GM18502 (cell line): ENCODE results near the gene MT1A.
"Not testable (repeated sequence)": the region's sequence is repeated elsewhere in the genome, so short reads cannot be mapped to it uniquely, and the experiment has no call there.

ENCODE experiments used
- ATAC-seq: cut with Tn5 transposase; IDR thresholded peaks from one replicate; pipeline ENCODE4 v1.9.1; 2021; ENCODE audit warnings: mild to moderate bottlenecking; ENCODE audit not compliant: unreplicated experiment, poor library complexity

Gene MT1A

DNA sequence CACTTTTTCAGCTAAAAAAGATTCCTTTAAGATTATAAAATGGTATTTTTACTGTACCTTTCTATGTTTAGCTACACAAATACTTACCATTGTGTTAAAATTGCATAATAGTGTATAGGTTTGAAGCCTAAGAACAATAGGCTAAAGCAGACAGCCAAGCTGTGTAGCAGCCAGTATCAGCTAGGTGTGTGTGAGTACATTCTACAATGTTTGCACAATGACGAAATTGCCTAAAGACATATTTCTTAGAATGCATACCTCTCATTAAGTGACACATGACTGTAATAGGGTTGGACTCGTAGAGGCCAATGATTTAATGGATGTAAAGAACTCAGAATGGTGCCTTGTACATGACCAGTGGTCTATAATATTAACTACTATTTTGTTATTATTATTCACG lies 11.4 kb downstream of the MT1A start:
- ATAC-seq, result no peak

DNA sequence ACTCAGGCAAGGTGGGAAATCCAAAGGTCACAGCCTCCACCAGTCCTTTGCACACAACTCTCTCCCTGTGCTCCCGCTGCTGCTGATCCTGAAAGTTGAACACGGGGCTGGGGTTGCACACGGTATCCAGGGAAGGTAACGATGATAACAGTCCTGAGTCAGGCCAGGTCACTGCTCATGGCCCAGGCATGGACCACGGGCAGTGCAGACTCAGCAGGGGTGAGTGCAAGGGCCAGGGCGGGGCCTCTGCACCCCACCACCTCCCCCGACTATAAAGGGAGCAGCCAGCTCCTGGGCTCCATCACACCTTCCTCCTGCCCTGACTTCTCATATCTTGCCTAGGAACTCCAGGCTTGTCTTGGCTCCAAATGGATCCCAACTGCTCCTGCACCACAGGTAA lies 13.1 kb downstream of the MT1A start, which contains the start of gene MT1B:
Gene MT1B, plus strand, starts transcription at position 301 of the 400 bp plus-strand sequence. Its CDS starts 68 bp downstream, at position 369.
- no peak for ATAC-seq

DNA sequence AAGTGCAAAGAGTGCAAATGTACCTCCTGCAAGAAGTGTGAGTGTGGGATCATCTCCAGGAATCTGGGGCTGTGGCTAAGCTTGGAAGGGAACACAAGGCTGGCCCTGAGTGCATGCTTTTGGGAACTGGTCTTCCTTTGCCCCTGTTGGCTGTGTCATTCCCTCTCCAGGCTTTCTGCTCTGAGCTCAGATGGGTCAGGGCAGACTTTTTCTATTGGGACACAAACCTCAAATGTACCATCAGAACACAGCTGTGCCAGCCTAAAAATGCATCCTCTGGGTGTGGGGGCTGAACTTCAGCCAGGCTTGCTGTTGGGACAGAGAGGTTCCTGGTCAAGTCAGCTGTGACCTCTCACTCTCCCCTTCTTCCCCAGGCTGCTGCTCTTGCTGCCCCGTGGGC lies 14.1 kb downstream of the MT1A start:
- ATAC-seq, result no peak

- ATAC-seq, result no peak
Measured at GRCh38 chr16:56653218-56653617, 14.8 kb downstream of the MT1A start.

- no peak for ATAC-seq
Measured at GRCh38 chr16:56657555-56658326, 19.3 kb downstream of the MT1A start, which contains the start of gene MT1F. MT1F (plus strand) TSS chr16:56657959; CDS start chr16:56658059, 100 bp downstream.

- no peak for ATAC-seq
Measured at GRCh38 chr16:56658327-56658875, 19.9 kb downstream of the MT1A start.

- no peak for ATAC-seq
Measured at GRCh38 chr16:56662357-56663354, 24.2 kb downstream of the MT1A start.

DNA sequence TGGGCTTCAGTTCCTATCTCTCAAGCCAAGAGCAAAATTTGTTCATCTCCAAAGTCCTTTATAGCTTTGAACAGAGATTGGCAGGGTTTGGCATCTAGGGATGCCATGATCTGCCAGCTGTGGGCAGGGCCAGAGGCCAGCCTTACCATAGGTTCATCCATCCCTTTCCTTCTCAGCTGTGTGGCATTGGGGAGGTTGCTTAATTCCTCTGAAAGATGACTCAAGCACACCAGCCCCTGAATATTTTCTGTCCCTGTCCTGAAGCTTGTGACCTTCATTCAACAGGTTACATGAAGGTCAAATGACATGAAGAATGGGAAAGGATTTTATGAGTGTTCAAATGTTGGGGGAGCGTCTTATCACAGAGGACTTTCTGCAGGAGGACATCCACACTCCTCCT lies 26.0 kb downstream of the MT1A start:
- ATAC-seq, result no peak

- not testable (repeated sequence) for ATAC-seq
Measured at GRCh38 chr16:56665286-56666261, 27.1 kb downstream of the MT1A start.

GRCh38 chr16:56667581-56668571 lies 29.4 kb downstream of the MT1A start, which contains the start of gene MT1G:
MT1G (minus strand) TSS chr16:56668065; CDS start chr16:56667993, 72 bp downstream.
- ATAC-seq, result no peak

GRCh38 chr16:56669005-56669839 lies 30.8 kb downstream of the MT1A start, which contains the start of gene MT1H:
MT1H (plus strand) TSS chr16:56669814; CDS start chr16:56669885, 71 bp downstream.
- no peak for ATAC-seq

DNA sequence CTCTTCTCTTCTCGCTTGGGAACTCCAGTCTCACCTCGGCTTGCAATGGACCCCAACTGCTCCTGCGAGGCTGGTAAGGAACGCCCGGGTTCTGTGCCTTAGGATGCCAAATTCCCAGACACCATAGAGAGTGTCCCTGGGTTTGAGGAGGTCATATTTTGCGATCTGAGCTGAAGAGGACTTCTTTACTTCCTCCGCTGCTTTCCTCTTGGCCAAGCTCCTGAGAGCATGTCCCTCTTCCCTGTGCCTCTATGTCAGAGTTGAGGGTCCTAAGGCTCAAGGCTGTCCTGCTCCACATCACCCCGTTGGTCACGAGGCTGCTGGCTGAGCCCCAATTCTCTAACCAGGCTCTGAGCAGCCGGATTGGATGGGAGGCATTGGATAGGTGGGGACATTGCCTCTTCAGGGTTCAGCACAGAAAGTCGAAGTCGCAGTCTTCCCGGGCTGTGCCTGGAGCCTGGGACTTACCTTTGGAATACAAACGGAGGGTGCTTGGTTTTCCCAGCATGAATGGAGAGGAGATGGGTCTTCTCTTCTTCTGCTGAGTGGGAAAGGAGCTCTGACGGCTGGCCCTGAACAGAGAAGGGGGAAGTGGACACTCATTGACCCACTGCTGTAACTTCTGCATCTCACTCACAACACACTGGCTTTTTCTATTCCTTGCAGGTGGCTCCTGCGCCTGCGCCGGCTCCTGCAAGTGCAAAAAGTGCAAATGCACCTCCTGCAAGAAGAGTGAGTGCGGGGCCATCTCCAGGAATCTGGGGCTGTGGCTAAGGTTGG lies 31.6 kb downstream of the MT1A start:
- ATAC-seq, result no peak

GRCh38 chr16:56670620-56670934 lies 32.1 kb downstream of the MT1A start:
- no peak for ATAC-seq

GRCh38 chr16:56671691-56672090 lies 33.2 kb downstream of the MT1A start:
- not testable (repeated sequence) for ATAC-seq

- not testable (repeated sequence) for ATAC-seq
Measured at GRCh38 chr16:56672171-56672570, 33.7 kb downstream of the MT1A start.

- ATAC-seq, result no peak
Measured at GRCh38 chr16:56672761-56673536, 34.5 kb downstream of the MT1A start.
